GM21367 (cell line): ENCODE results near the gene SH3TC1.

ENCODE experiments used
- ATAC-seq: cut with Tn5 transposase; IDR thresholded peaks from one replicate; pipeline ENCODE4 v1.9.1; 2021; ENCODE audit not compliant: unreplicated experiment

SH3TC1 gene

GRCh38 chr4:8274765-8275547, 75.9 kb downstream of the SH3TC1 start:
- no peak for ATAC-seq

- ATAC-seq: no peak
Measured at GRCh38 chr4:8275548-8275910, 76.4 kb downstream of the SH3TC1 start.

GRCh38 chr4:8276358-8277240, 77.5 kb downstream of the SH3TC1 start:
- no peak for ATAC-seq

- ATAC-seq: no peak
Measured at GRCh38 chr4:8277356-8278008, 78.4 kb downstream of the SH3TC1 start.

GRCh38 chr4:8278009-8278395, 78.9 kb downstream of the SH3TC1 start:
- no peak for ATAC-seq

- ATAC-seq: no peak
Measured at GRCh38 chr4:8278421-8279287, 79.6 kb downstream of the SH3TC1 start.

GRCh38 chr4:8279321-8280157, 80.4 kb downstream of the SH3TC1 start:
- ATAC-seq: no peak

- no peak for ATAC-seq
Measured at GRCh38 chr4:8280158-8280875, 81.2 kb downstream of the SH3TC1 start.

GRCh38 chr4:8280876-8281440, 81.9 kb downstream of the SH3TC1 start:
- ATAC-seq: no peak

- no peak for ATAC-seq
Measured at GRCh38 chr4:8281519-8282133, 82.5 kb downstream of the SH3TC1 start.

- ATAC-seq: no peak
Measured at GRCh38 chr4:8282134-8282641, 83.1 kb downstream of the SH3TC1 start.

- ATAC-seq: no peak
Measured at GRCh38 chr4:8282742-8283141, 83.7 kb downstream of the SH3TC1 start.

- no peak for ATAC-seq
Measured at GRCh38 chr4:8283161-8283560, 84.1 kb downstream of the SH3TC1 start.

- no peak for ATAC-seq
Measured at GRCh38 chr4:8283631-8284121, 84.6 kb downstream of the SH3TC1 start.

GRCh38 chr4:8284391-8284790, 85.3 kb downstream of the SH3TC1 start:
- ATAC-seq: no peak

GRCh38 chr4:8285143-8285975, 86.3 kb downstream of the SH3TC1 start:
- no peak for ATAC-seq
